HG03432 (cell line): Measurements from ENCODE around the gene PCDHGA4.
"Not testable (repeated sequence)": the region's sequence is repeated elsewhere in the genome, so short reads cannot be mapped to it uniquely, and the experiment has no call there.

Experiments used
- ATAC-seq: cut with Tn5 transposase; IDR thresholded peaks from one replicate; pipeline ENCODE4 v1.9.1; 2021; ENCODE audit warnings: mild to moderate bottlenecking, moderate library complexity; ENCODE audit not compliant: unreplicated experiment

PCDHGA4 gene

GRCh38 chr5:141382469-141383294 lies 27.9 kb downstream of the PCDHGA4 start, which contains the start of gene PCDHGA7:
TSS of gene PCDHGA7 (plus strand) at chr5:141382742. CDS start at chr5:141382900, 158 bp downstream.
- ATAC-seq: peak; percentile 64

GRCh38 chr5:141383345-141383744 lies 28.5 kb downstream of the PCDHGA4 start:
- ATAC-seq: no peak

GRCh38 chr5:141384471-141385267 lies 29.8 kb downstream of the PCDHGA4 start:
- no peak for ATAC-seq

- ATAC-seq: peak; percentile 91
These were observed 32.9 kb downstream of the PCDHGA4 start, which contains the start of gene PCDHGB4 for GRCh38 chr5:141387557-141388311. TSS of gene PCDHGB4 (plus strand) at chr5:141387698. CDS start at chr5:141387885, 187 bp downstream.

GRCh38 chr5:141388661-141389060 lies 33.8 kb downstream of the PCDHGA4 start:
- no peak for ATAC-seq

- no peak for ATAC-seq
These were observed 34.6 kb downstream of the PCDHGA4 start for GRCh38 chr5:141389153-141390042.

- ATAC-seq: no peak
These were observed 37.8 kb downstream of the PCDHGA4 start, which contains the start of gene PCDHGA8 for GRCh38 chr5:141392429-141393198. TSS of gene PCDHGA8 (plus strand) at chr5:141392633. CDS start at chr5:141392814, 181 bp downstream.

- no peak for ATAC-seq
These were observed 38.4 kb downstream of the PCDHGA4 start for GRCh38 chr5:141393267-141393666.

GRCh38 chr5:141394401-141395187 lies 39.8 kb downstream of the PCDHGA4 start:
- ATAC-seq: not testable (repeated sequence)

- peak; percentile 99 for ATAC-seq
These were observed 43.1 kb downstream of the PCDHGA4 start, which contains the start of gene PCDHGB5 for GRCh38 chr5:141397756-141398551. TSS of gene PCDHGB5 (plus strand) at chr5:141397947. CDS start at chr5:141398128, 181 bp downstream.

- ATAC-seq: no peak
These were observed 43.8 kb downstream of the PCDHGA4 start for GRCh38 chr5:141398608-141399007.

GRCh38 chr5:141399555-141400258 lies 44.9 kb downstream of the PCDHGA4 start:
- no peak for ATAC-seq

- peak; percentile 43 for ATAC-seq
These were observed 47.9 kb downstream of the PCDHGA4 start, which contains the start of gene PCDHGA9 for GRCh38 chr5:141402553-141403243. TSS of gene PCDHGA9 (plus strand) at chr5:141402778. CDS start at chr5:141402953, 175 bp downstream.

- ATAC-seq: no peak
These were observed 48.6 kb downstream of the PCDHGA4 start for GRCh38 chr5:141403387-141403786.
